Subcutaneous adipose tissue (tissue), 4 donors: ENCODE measurements around the gene MSX2. TPM values are rescaled to one million over a fixed set of nuclear protein-coding genes. Genes with fewer than 3 reads are reported as not detected.

ENCODE experiments used
- CTCF ChIP-seq: fragments of 450-650 bp; IDR thresholded peaks from one replicate; pipeline ENCODE4 v1.5.1; 2016; ENCODE audit warnings: low read depth, mild to moderate bottlenecking, control low read depth, antibody characterized with exemption, moderate library complexity
- total RNA-seq, 4 donors: library from RNA; depleted of rRNA; stranded (reverse); fragments of >200 nt; gene quantifications; one replicate each; pipeline ENCODE4 v1.1.0, GENCODE V29; 2016

The MSX2 gene
- total RNA-seq, 4 donors from 2014 or later = 0.34 to 0.98 (median 0.71) TPM

GRCh38 chr5:174723979-174724483, 351 bp upstream of the MSX2 start:
- TF ChIP-seq CTCF = no peak

- no peak for TF ChIP-seq CTCF
These were observed 1.0 kb downstream of the MSX2 start for GRCh38 chr5:174725261-174725990.

GRCh38 chr5:174725991-174726601, 1.7 kb downstream of the MSX2 start:
- no peak for TF ChIP-seq CTCF

GRCh38 chr5:174726916-174727793, 2.8 kb downstream of the MSX2 start:
- TF ChIP-seq CTCF = no peak

GRCh38 chr5:174727794-174728680, 3.7 kb downstream of the MSX2 start:
- TF ChIP-seq CTCF = no peak

- no peak for TF ChIP-seq CTCF
These were observed 4.8 kb downstream of the MSX2 start for GRCh38 chr5:174729075-174729680.
